ENCODE data around the gene SNRNP40. TPM values are rescaled to one million over a fixed set of nuclear protein-coding genes. Genes with fewer than 3 reads are reported as not detected.

Gene SNRNP40
- polyA plus RNA-seq, 3 donors, result 25.6 to 56.4 (median 50.9) TPM

GRCh38 chr1:31232689-31233088, 63.9 kb downstream of the SNRNP40 start:
- no peak overlapping the region for H3K4me2 ChIP-seq (replicated peaks; ENCODE audit: extremely low read depth, low read length, poor library complexity, severe bottlenecking)

GRCh38 chr1:31231802-31232201, 64.8 kb downstream of the SNRNP40 start:
- no peaks in the 10 kb centered on the region for H3K36me3 ChIP-seq (replicated peaks in 1 of 2; ENCODE audit: control insufficient read depth in 1 of 2, insufficient read depth in 2 of 2, low read length in 2 of 2)
- TF ChIP-seq CTCF (IDR thresholded peaks at IDR 0.05), result no peak
- WGBS (ENCODE audit: insufficient coverage), result 98% methylated on average over 4 of the region's 5 CpGs

More at GRCh38 chr1:31232689-31233088, 63.9 kb downstream of the SNRNP40 start:
- H3K4me1 ChIP-seq (ENCODE audit: control insufficient read depth in 1 of 2, insufficient read depth in 2 of 2, low read length in 2 of 2), result no peaks in the 10 kb centered on the region
- no peak for DNase-seq
- H3K36me3 ChIP-seq (replicated peaks in 1 of 2; ENCODE audit: control insufficient read depth in 1 of 2, insufficient read depth in 2 of 2, low read length in 2 of 2), result no peaks in the 10 kb centered on the region
- no peaks in the 10 kb centered on the region for H3K9me3 ChIP-seq (replicated peaks in 1 of 2; ENCODE audit: control insufficient read depth in 1 of 2, insufficient read depth in 1 of 2, low read length in 2 of 2)
- no peak overlapping the region for H2AFZ ChIP-seq (ENCODE audit: insufficient read depth, low read depth, low read length, poor library complexity, severe bottlenecking)
- Mint-ChIP-seq H3K36me3 (no peaks in the 10 kb centered on the region), H3K9me3 (peaks cover 0 to 3% (median 0%) of the 10 kb centered on the region in 7 donors), H3K27ac (no peak overlapping the region), H3K27me3 (ENCODE audit: low read depth in 3 of 3) (peaks cover 24 to 35% (median 25%) of the 10 kb centered on the region in 3 donors), H3K4me3 (no peak overlapping the region), H3K4me1 (no peaks in the 10 kb centered on the region)
- H3K27me3 ChIP-seq (ENCODE audit: control insufficient read depth in 2 of 2, insufficient read depth in 2 of 2, low read length in 2 of 2), result peaks cover 13 to 28% of the 10 kb centered on the region in 2 donors
- H4K20me1 ChIP-seq (ENCODE audit: insufficient read depth, low read length), result no peaks in the 10 kb centered on the region
- intact Hi-C loops (cut with micrococcal nuclease), result no loop called here
- WGBS (ENCODE audit: insufficient coverage), result no CpG with 5 or more reads among the region's 2 CpGs
- H3K9ac ChIP-seq (ENCODE audit: insufficient read depth, low read length, poor library complexity, severe bottlenecking), result no peak overlapping the region
- H3K27ac ChIP-seq (ENCODE audit: low read depth in 1 of 2, low read length in 2 of 2), result no peak overlapping the region
- no peak for TF ChIP-seq CTCF (IDR thresholded peaks at IDR 0.05)
- H3K79me2 ChIP-seq (ENCODE audit: insufficient read depth, low read length), result no peaks in the 10 kb centered on the region
- no peak overlapping the region for H3K4me3 ChIP-seq (replicated peaks in 1 of 3; ENCODE audit: low read depth in 2 of 3, low read length in 3 of 3)

More at GRCh38 chr1:31231802-31232201, 64.8 kb downstream of the SNRNP40 start:
- H3K4me3 ChIP-seq (replicated peaks in 1 of 3; ENCODE audit: low read depth in 2 of 3, low read length in 3 of 3), result no peak overlapping the region
- H3K27me3 ChIP-seq (ENCODE audit: control insufficient read depth in 2 of 2, insufficient read depth in 2 of 2, low read length in 2 of 2), result peaks cover 6 to 19% of the 10 kb centered on the region in 2 donors
- no peaks in the 10 kb centered on the region for H3K9me3 ChIP-seq (replicated peaks in 1 of 2; ENCODE audit: control insufficient read depth in 1 of 2, insufficient read depth in 1 of 2, low read length in 2 of 2)
- Mint-ChIP-seq H3K9me3 (peaks cover 0 to 3% (median 0%) of the 10 kb centered on the region in 7 donors), H3K27me3 (ENCODE audit: low read depth in 3 of 3) (peaks cover 17 to 26% (median 18%) of the 10 kb centered on the region in 3 donors), H3K4me3 (no peak overlapping the region), H3K27ac (no peak overlapping the region), H3K36me3 (no peaks in the 10 kb centered on the region), H3K4me1 (no peaks in the 10 kb centered on the region)
- no peaks in the 10 kb centered on the region for H3K4me1 ChIP-seq (ENCODE audit: control insufficient read depth in 1 of 2, insufficient read depth in 2 of 2, low read length in 2 of 2)
- no peak overlapping the region for H3K4me2 ChIP-seq (replicated peaks; ENCODE audit: extremely low read depth, low read length, poor library complexity, severe bottlenecking)
- no peaks in the 10 kb centered on the region for H4K20me1 ChIP-seq (ENCODE audit: insufficient read depth, low read length)
- intact Hi-C loops (cut with micrococcal nuclease), result no loop called here
- no peak overlapping the region for H3K27ac ChIP-seq (ENCODE audit: low read depth in 1 of 2, low read length in 2 of 2)
- DNase-seq, result no peak
- H2AFZ ChIP-seq (ENCODE audit: insufficient read depth, low read depth, low read length, poor library complexity, severe bottlenecking), result no peak overlapping the region
- H3K9ac ChIP-seq (ENCODE audit: insufficient read depth, low read length, poor library complexity, severe bottlenecking), result no peak overlapping the region
- H3K79me2 ChIP-seq (ENCODE audit: insufficient read depth, low read length), result no peaks in the 10 kb centered on the region
